ENCODE measurements around the gene TNFRSF9. TPM values are rescaled to one million over a fixed set of nuclear protein-coding genes. Genes with fewer than 3 reads are reported as not detected.
"Not testable (repeated sequence)": the region's sequence is repeated elsewhere in the genome, so short reads cannot be mapped to it uniquely, and the experiment has no call there.

The TNFRSF9 gene
- total and polyA plus RNA-seq, 2 experiments from 2014 or later, result not detected

DNA sequence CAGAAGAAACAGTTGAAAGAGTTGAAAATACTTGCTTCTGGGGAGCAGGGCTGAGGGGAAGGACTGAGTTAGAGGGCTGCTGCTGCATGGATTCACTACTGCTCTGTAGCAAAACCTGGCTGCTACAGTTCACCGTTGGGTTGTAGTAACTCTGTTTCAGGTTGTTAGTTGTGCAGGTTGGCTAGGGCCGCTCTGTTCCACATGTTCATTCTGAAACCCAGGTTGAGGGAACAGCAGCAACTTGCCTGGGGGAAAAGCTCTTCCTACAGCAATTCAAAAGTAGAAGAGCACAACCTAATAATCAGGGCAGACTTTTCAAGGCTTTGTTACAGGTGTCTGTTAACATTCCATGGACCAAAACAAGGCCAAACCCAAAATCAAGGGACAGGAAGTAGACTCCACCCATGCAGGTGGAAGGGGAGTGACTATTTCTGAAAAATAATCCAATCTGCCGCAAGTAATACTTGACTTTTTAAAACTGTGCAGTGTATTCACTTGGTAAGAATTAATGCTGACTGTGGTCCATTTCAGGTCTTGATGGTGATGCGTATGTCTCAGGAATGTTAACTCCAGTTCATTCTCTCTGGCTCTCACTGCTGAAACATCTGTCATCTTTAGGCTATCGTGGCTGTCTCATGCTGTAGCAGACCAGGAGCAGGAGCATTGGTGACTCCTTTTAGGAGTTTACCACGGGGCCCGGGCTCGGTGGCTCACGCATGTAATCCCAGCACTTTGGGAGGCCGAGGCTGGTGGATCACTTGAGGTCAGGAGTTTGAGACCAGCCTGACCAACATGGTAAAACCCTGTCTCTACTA is 15.8 kb upstream of the TNFRSF9 start:
- no peaks in the 10 kb centered on the region for H3K36me3 ChIP-seq
- TF ChIP-seq, protein P1, sequence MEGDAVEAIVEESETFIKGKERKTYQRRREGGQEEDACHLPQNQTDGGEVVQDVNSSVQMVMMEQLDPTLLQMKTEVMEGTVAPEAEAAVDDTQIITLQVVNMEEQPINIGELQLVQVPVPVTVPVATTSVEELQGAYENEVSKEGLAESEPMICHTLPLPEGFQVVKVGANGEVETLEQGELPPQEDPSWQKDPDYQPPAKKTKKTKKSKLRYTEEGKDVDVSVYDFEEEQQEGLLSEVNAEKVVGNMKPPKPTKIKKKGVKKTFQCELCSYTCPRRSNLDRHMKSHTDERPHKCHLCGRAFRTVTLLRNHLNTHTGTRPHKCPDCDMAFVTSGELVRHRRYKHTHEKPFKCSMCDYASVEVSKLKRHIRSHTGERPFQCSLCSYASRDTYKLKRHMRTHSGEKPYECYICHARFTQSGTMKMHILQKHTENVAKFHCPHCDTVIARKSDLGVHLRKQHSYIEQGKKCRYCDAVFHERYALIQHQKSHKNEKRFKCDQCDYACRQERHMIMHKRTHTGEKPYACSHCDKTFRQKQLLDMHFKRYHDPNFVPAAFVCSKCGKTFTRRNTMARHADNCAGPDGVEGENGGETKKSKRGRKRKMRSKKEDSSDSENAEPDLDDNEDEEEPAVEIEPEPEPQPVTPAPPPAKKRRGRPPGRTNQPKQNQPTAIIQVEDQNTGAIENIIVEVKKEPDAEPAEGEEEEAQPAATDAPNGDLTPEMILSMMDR (IDR thresholded peaks at IDR 0.05; ENCODE audit: low read depth, low read length), result no peak
- H3K4me1 ChIP-seq (ENCODE audit: low read depth), result no peaks in the 10 kb centered on the region
- H3K4me3 ChIP-seq, result no peak overlapping the region
- H3K9me3 ChIP-seq (ENCODE audit: low read depth), result no peaks in the 10 kb centered on the region
- no peaks in the 10 kb centered on the region for H3K27me3 ChIP-seq
- DNase-seq (ENCODE audit: low read depth in 1 of 2, low spot score in 1 of 2), result no peak
- no peak overlapping the region for H3K27ac ChIP-seq

- Histone ChIP-seq H3K4me1 (ENCODE audit: low read depth) (no peaks in the 10 kb centered on the region), H3K4me3 (no peak overlapping the region), H3K9me3 (ENCODE audit: low read depth) (no peaks in the 10 kb centered on the region), H3K36me3 (no peaks in the 10 kb centered on the region), H3K27me3 (no peaks in the 10 kb centered on the region), H3K27ac (no peak overlapping the region)
- TF ChIP-seq, protein P1 (IDR thresholded peaks at IDR 0.05; ENCODE audit: low read depth, low read length), result no peak
- DNase-seq (ENCODE audit: low read depth in 1 of 2, low spot score in 1 of 2), result no peak
These were observed 14.0 kb upstream of the TNFRSF9 start for GRCh38 chr1:7954683-7955082.

- no peak overlapping the region for H3K27ac ChIP-seq
- H3K9me3 ChIP-seq (ENCODE audit: low read depth), result no peaks in the 10 kb centered on the region
- no peak overlapping the region for H3K4me3 ChIP-seq
- H3K36me3 ChIP-seq, result no peaks in the 10 kb centered on the region
- no peaks in the 10 kb centered on the region for H3K4me1 ChIP-seq (ENCODE audit: low read depth)
- H3K27me3 ChIP-seq, result no peaks in the 10 kb centered on the region
- peak in 1 of 2 donors; percentile 95 for DNase-seq (ENCODE audit: low read depth in 1 of 2, low spot score in 1 of 2)
- TF ChIP-seq, protein P1 (IDR thresholded peaks at IDR 0.05; ENCODE audit: low read depth, low read length), result no peak
These were observed 13.4 kb upstream of the TNFRSF9 start for GRCh38 chr1:7953850-7954609.

DNA sequence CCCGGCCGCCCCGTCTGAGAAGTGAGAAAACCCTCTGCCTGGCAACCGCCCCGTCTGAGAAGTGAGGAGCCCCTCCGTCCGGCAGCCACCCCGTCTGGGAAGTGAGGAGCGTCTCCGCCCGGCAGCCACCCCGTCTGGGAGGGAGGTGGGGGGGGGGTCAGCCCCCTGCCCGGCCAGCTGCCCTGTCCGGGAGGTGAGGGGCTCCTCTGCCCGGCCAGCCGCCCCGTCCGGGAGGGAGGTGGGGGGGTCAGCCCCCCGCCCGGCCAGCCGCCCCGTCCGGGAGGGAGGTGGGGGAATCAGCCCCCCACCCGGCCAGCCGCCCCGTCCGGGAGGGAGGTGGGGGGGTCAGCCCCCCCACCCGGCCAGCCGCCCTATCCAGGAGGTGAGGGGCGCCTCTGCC is 12.2 kb upstream of the TNFRSF9 start:
- not testable (repeated sequence) for H3K4me3 ChIP-seq; H3K27me3 ChIP-seq; H3K4me1 ChIP-seq (ENCODE audit: low read depth); H3K36me3 ChIP-seq; H3K9me3 ChIP-seq (ENCODE audit: low read depth); DNase-seq (ENCODE audit: low read depth in 1 of 2, low spot score in 1 of 2); H3K27ac ChIP-seq

- Histone ChIP-seq H3K36me3 (no peaks in the 10 kb centered on the region), H3K27ac (no peak overlapping the region), H3K4me1 (ENCODE audit: low read depth) (no peaks in the 10 kb centered on the region), H3K27me3 (peaks cover 2% of the 10 kb centered on the region), H3K4me3 (no peak overlapping the region), H3K9me3 (ENCODE audit: low read depth) (no peaks in the 10 kb centered on the region)
- DNase-seq (ENCODE audit: low read depth in 1 of 2, low spot score in 1 of 2), result peak in 1 of 2 donors; percentile 58
- TF ChIP-seq, protein P1 (IDR thresholded peaks at IDR 0.05; ENCODE audit: low read depth, low read length), result no peak
These were observed 8.3 kb upstream of the TNFRSF9 start for GRCh38 chr1:7948960-7949359.

GRCh38 chr1:7943251-7943650 is 2.6 kb upstream of the TNFRSF9 start:
- Histone ChIP-seq H3K27me3 (peaks cover 48% of the 10 kb centered on the region), H3K4me1 (ENCODE audit: low read depth) (no peaks in the 10 kb centered on the region), H3K4me3 (no peak overlapping the region), H3K27ac (no peak overlapping the region), H3K36me3 (no peaks in the 10 kb centered on the region), H3K9me3 (ENCODE audit: low read depth) (no peaks in the 10 kb centered on the region)
- no peak for DNase-seq (ENCODE audit: low read depth in 1 of 2, low spot score in 1 of 2)
- TF ChIP-seq, protein P1 (IDR thresholded peaks at IDR 0.05; ENCODE audit: low read depth, low read length), result no peak
